DOHH2 (cell line): ENCODE results near the gene SLC22A14.

Experiments used
- CTCF ChIP-seq: fragments of 200-600 bp; sonication (generic); IDR thresholded peaks from one replicate; pipeline ENCODE4 v1.5.1; 2014; ENCODE audit warnings: antibody characterized with exemption, mild to moderate bottlenecking, low read depth, low read length; ENCODE audit not compliant: poor library complexity, severe bottlenecking
- EZH2phosphoT487 ChIP-seq: fragments of 200-600 bp; sonication (generic); IDR thresholded peaks from 2 replicates; pipeline ENCODE4 v1.6.1; 2017; ENCODE audit warnings: borderline replicate concordance, mild to moderate bottlenecking, antibody characterized with exemption, low read length, moderate library complexity, mixed read lengths

- TF ChIP-seq CTCF = no peak
- no peak for TF ChIP-seq EZH2phosphoT487
These were observed 2.7 kb downstream of the SLC22A14 start for GRCh38 chr3:38284756-38285150.
